ENCODE measurements around the gene GPR37L1.

- TF ChIP-seq CTCF (IDR thresholded peaks at IDR 0.05; ENCODE audit: poor library complexity, severe bottlenecking) (no peak), REST (IDR thresholded peaks at IDR 0.05; ENCODE audit: borderline replicate concordance) (no peak), POLR2AphosphoS5 (IDR thresholded peaks at IDR 0.05) (no peak), EZH2 (IDR thresholded peaks at IDR 0.05; ENCODE audit: borderline replicate concordance, insufficient read depth, low read length, poor library complexity, severe bottlenecking) (no peak), RAD21 (conservative IDR thresholded peaks at IDR 0.05) (no peak), SMC3 (conservative IDR thresholded peaks at IDR 0.05; ENCODE audit: poor library complexity) (no peak)
Measured at GRCh38 chr1:202181586-202181985, 58.9 kb downstream of the GPR37L1 start.
